Measurements from ENCODE around the gene ARFGAP1. TPM values are rescaled to one million over a fixed set of nuclear protein-coding genes. Genes with fewer than 3 reads are reported as not detected.

Gene ARFGAP1
- polyA plus RNA-seq, 1 donor (not counting 4 experiments of a cell fraction or from before 2014, with no cell fraction given) = 31.5 TPM

- peaks cover 13% of the 10 kb centered on the region for H3K27me3 ChIP-seq (ENCODE audit: control insufficient read depth, extremely low read depth, insufficient read depth, low read length)
- no peak overlapping the region for H2AFZ ChIP-seq (ENCODE audit: control insufficient read depth, low read length)
- H3K9me1 ChIP-seq (ENCODE audit: control insufficient read depth, extremely low read depth, insufficient read depth, low read length) = no peaks in the 10 kb centered on the region
- H3K9ac ChIP-seq (ENCODE audit: control insufficient read depth, extremely low read depth, insufficient read depth, low read length) = no peak overlapping the region
- no peak overlapping the region for H3K4me3 ChIP-seq (ENCODE audit: control insufficient read depth in 2 of 3, extremely low read depth in 1 of 3, insufficient read depth in 2 of 3, low read depth in 1 of 3, low read length in 3 of 3)
- H3K4me2 ChIP-seq (ENCODE audit: control insufficient read depth, extremely low read depth, insufficient read depth, low read depth, low read length) = no peak overlapping the region
- FAIRE-seq (no peak), DNase-seq (ENCODE audit: low read depth, low spot score) (no peak)
- no peaks in the 10 kb centered on the region for H4K20me1 ChIP-seq (ENCODE audit: control insufficient read depth, extremely low read depth, insufficient read depth, low read length)
- H3K79me2 ChIP-seq (ENCODE audit: control insufficient read depth, insufficient read depth, low read length) = no peaks in the 10 kb centered on the region
- dilution Hi-C loops (cut with MboI; ENCODE audit: extremely low pct_ligation_motif_present, low sequenced_read_pairs) = no loop called here
- no peaks in the 10 kb centered on the region for H3K4me1 ChIP-seq (ENCODE audit: control insufficient read depth, extremely low read depth, insufficient read depth, low read length)
- TF ChIP-seq, protein P1, sequence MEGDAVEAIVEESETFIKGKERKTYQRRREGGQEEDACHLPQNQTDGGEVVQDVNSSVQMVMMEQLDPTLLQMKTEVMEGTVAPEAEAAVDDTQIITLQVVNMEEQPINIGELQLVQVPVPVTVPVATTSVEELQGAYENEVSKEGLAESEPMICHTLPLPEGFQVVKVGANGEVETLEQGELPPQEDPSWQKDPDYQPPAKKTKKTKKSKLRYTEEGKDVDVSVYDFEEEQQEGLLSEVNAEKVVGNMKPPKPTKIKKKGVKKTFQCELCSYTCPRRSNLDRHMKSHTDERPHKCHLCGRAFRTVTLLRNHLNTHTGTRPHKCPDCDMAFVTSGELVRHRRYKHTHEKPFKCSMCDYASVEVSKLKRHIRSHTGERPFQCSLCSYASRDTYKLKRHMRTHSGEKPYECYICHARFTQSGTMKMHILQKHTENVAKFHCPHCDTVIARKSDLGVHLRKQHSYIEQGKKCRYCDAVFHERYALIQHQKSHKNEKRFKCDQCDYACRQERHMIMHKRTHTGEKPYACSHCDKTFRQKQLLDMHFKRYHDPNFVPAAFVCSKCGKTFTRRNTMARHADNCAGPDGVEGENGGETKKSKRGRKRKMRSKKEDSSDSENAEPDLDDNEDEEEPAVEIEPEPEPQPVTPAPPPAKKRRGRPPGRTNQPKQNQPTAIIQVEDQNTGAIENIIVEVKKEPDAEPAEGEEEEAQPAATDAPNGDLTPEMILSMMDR (optimal IDR thresholded peaks at IDR 0.05 in 1 of 3, IDR thresholded peaks at IDR 0.05 in 1 of 3, conservative IDR thresholded peaks at IDR 0.05 in 1 of 3; ENCODE audit: extremely low read depth in 1 of 3, insufficient read depth in 2 of 3, low read length in 3 of 3) = no peak
- no peak for TF ChIP-seq EZH2 (IDR thresholded peaks at IDR 0.05; ENCODE audit: low read length)
- no peaks in the 10 kb centered on the region for H3K36me3 ChIP-seq (ENCODE audit: control insufficient read depth in 2 of 2, extremely low read depth in 1 of 2, insufficient read depth in 2 of 2, low read length in 2 of 2)
- no peak overlapping the region for H3K27ac ChIP-seq (ENCODE audit: control insufficient read depth, insufficient read depth, low read length)
- no peaks in the 10 kb centered on the region for H3K9me3 ChIP-seq (ENCODE audit: control insufficient read depth, low read depth, low read length)
These were observed 34.3 kb downstream of the ARFGAP1 start for GRCh38 chr20:63306673-63307537.

- Histone ChIP-seq H3K9me3 (ENCODE audit: control insufficient read depth, low read depth, low read length) (no peaks in the 10 kb centered on the region), H3K27ac (ENCODE audit: control insufficient read depth, insufficient read depth, low read length) (no peak overlapping the region), H3K4me3 (ENCODE audit: control insufficient read depth in 2 of 3, extremely low read depth in 1 of 3, insufficient read depth in 2 of 3, low read depth in 1 of 3, low read length in 3 of 3) (no peak overlapping the region), H2AFZ (ENCODE audit: control insufficient read depth, low read length) (no peak overlapping the region), H3K9ac (ENCODE audit: control insufficient read depth, extremely low read depth, insufficient read depth, low read length) (no peak overlapping the region), H3K27me3 (ENCODE audit: control insufficient read depth, extremely low read depth, insufficient read depth, low read length) (peaks cover 9% of the 10 kb centered on the region), H4K20me1 (ENCODE audit: control insufficient read depth, extremely low read depth, insufficient read depth, low read length) (no peaks in the 10 kb centered on the region), H3K79me2 (ENCODE audit: control insufficient read depth, insufficient read depth, low read length) (no peaks in the 10 kb centered on the region), H3K9me1 (ENCODE audit: control insufficient read depth, extremely low read depth, insufficient read depth, low read length) (no peaks in the 10 kb centered on the region), H3K4me2 (ENCODE audit: control insufficient read depth, extremely low read depth, insufficient read depth, low read depth, low read length) (no peak overlapping the region), H3K4me1 (ENCODE audit: control insufficient read depth, extremely low read depth, insufficient read depth, low read length) (no peaks in the 10 kb centered on the region), H3K36me3 (ENCODE audit: control insufficient read depth in 2 of 2, extremely low read depth in 1 of 2, insufficient read depth in 2 of 2, low read length in 2 of 2) (no peaks in the 10 kb centered on the region)
- dilution Hi-C loops (cut with MboI; ENCODE audit: extremely low pct_ligation_motif_present, low sequenced_read_pairs) = no loop called here
- no peak for DNase-seq (ENCODE audit: low read depth, low spot score)
- no peak for FAIRE-seq
- TF ChIP-seq EZH2 (IDR thresholded peaks at IDR 0.05; ENCODE audit: low read length) = no peak
These were observed 35.1 kb downstream of the ARFGAP1 start for GRCh38 chr20:63307538-63308217.
